Esophagus squamous epithelium (tissue), 4 donors: Measurements from ENCODE around the gene ARL17B.
"Not testable (repeated sequence)": the region's sequence is repeated elsewhere in the genome, so short reads cannot be mapped to it uniquely, and the experiment has no call there.

Experiments
- CTCF ChIP-seq, 6 experiments: fragments of 450-650 bp in 4 of 6; fragments of 200-600 bp in 2 of 6; sonication (generic) in 2 of 6; IDR thresholded peaks; one replicate each; pipeline ENCODE4 v1.5.1; 2016 to 2019; ENCODE audit warnings: antibody characterized with exemption in 6 of 6, mild to moderate bottlenecking in 4 of 6, moderate library complexity in 4 of 6
- POLR2A ChIP-seq, 4 donors: fragments of 450-650 bp; IDR thresholded peaks; one replicate each; pipeline ENCODE4 v1.6.1; 2017; ENCODE audit warnings: antibody characterized with exemption in 4 of 4, mild to moderate bottlenecking in 4 of 4, moderate library complexity in 3 of 4

- not testable (repeated sequence) for TF ChIP-seq POLR2A, CTCF (IDR thresholded peaks at IDR 0.05)
Measured at GRCh38 chr17:46284467-46284866, 77.1 kb downstream of the ARL17B start.
